ENCODE results near the gene FRMD4A. TPM values are rescaled to one million over a fixed set of nuclear protein-coding genes. Genes with fewer than 3 reads are reported as not detected.

FRMD4A gene
- total and polyA plus RNA-seq, 11 donors = 12.2 to 58.1 (median 28.1) TPM

DNA sequence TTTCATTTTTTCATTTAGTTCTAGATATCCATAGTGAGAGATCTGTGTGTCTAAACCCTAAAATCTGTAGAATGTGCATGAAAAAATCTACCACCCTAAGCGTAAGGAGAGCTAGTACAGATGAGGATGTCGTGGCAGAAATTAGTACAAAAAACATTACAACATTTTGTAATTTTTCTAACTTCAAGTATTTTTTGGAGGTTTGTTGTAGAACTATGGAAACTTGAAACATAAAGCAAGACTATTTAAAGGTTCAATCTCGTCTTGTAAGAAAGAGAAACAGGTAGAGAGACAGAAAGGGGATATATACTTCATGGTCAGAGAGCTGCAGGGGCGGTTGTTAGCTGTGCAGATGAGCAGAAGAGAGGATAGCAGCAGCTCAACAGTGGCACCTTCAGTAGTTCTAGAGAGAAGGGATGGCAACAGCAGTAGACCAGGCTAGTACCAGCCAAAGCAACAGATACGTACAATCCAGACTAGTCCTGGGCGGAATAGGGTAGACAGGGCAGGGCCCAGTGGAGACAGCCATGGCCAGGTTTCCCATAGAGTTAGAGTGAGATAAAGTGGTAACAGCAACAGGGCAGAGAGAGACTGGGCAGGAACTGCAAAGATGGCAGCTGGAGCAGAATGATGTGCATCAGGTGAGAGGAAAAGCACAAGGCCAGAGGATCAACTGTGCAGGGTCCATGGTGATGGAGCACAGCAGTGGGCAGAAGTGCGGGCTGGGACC is 145.2 kb downstream of the FRMD4A start:
- TF ChIP-seq CTCF (IDR thresholded peaks at IDR 0.05) = no peak
- TF ChIP-seq POLR2A (IDR thresholded peaks at IDR 0.05) = no peak
- WGBS, 4 donors = 48 to 61% (median 55%) methylated on average over 6 to 7 of the region's 7 CpGs
- Histone ChIP-seq H3K36me3 (no peaks in the 10 kb centered on the region), H3K4me1 (no peaks in the 10 kb centered on the region), H3K9me3 (no peaks in the 10 kb centered on the region), H3K27me3 (peaks cover 0 to 28% (median 3%) of the 10 kb centered on the region in 9 donors), H3K4me3 (no peak overlapping the region), H3K27ac (no peak overlapping the region)
- intact Hi-C loops (cut with DNase I) = no loop called here
- ATAC-seq (no peak), DNase-seq (no peak)

DNA sequence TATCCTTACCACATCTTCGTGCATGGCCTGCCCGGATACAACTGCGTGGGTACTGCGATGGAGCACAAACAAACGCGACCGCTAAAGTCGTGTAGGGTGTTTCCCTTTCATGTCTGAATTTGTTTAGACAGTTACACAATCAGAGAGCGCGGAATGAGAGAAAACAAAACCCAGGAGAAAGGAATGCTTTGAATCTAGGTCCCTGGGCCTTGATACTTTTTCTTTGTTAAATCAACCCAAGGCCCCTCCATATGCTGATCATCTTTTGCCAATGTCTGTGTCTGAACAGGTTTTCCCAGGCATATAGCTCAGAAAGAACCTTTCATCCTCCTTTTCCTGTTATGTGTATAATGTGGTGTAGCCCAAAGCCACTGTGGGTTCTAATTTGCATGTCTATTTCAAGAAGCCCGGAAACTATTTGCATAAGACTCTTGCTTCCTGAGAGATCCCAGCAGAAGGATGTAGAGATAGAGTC is 145.8 kb downstream of the FRMD4A start:
- ATAC-seq (no peak), DNase-seq (no peak)
- Histone ChIP-seq H3K36me3 (no peaks in the 10 kb centered on the region), H3K27me3 (peaks cover 0 to 34% (median 3%) of the 10 kb centered on the region in 9 donors), H3K27ac (no peak overlapping the region), H3K4me3 (no peak overlapping the region), H3K9me3 (no peaks in the 10 kb centered on the region), H3K4me1 (no peaks in the 10 kb centered on the region)
- intact Hi-C loops (cut with DNase I) = no loop called here
- WGBS, 4 donors = 78 to 87% (median 85%) methylated on average over 11 of the region's 11 CpGs
- TF ChIP-seq CTCF (IDR thresholded peaks at IDR 0.05) (no peak), POLR2A (IDR thresholded peaks at IDR 0.05) (no peak)

GRCh38 chr10:14182781-14183180 is 147.9 kb downstream of the FRMD4A start:
- no peak for TF ChIP-seq POLR2A (IDR thresholded peaks at IDR 0.05)
- no peak for TF ChIP-seq CTCF (IDR thresholded peaks at IDR 0.05)
- no peaks in the 10 kb centered on the region for H3K36me3 ChIP-seq
- H3K27me3 ChIP-seq = peaks cover 0 to 50% (median 5%) of the 10 kb centered on the region in 9 donors
- H3K4me1 ChIP-seq = no peaks in the 10 kb centered on the region
- no peaks in the 10 kb centered on the region for H3K9me3 ChIP-seq
- no peak overlapping the region for H3K27ac ChIP-seq
- no peak overlapping the region for H3K4me3 ChIP-seq
- intact Hi-C loops (cut with DNase I) = no loop called here
- WGBS, 4 donors = 57 to 66% (median 59%) methylated on average over 4 of the region's 4 CpGs
- ATAC-seq = no peak
- DNase-seq = no peak

DNA sequence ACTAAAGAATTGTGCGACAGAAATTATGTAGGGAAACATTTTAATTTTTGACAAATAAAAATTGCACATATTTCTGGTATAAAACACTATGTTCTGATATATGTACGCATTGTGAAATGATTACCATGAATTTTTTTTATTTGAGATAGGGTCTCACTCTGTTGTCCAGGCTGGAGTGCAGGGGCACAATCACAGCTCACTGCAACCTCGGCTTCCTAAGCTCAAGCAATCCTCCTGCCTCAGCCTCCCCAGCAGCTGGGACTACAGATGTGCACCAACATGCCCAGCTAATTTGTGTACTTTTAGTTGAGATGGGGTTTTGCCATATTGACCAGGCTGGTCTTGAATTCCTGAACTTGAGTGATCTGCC is 149.2 kb downstream of the FRMD4A start:
- H3K27ac ChIP-seq = no peak overlapping the region
- no peaks in the 10 kb centered on the region for H3K36me3 ChIP-seq
- intact Hi-C loops (cut with DNase I) = no loop called here
- no peak overlapping the region for H3K4me3 ChIP-seq
- DNase-seq (no peak), ATAC-seq (no peak)
- peaks cover 0 to 60% (median 16%) of the 10 kb centered on the region in 9 donors for H3K27me3 ChIP-seq
- no peaks in the 10 kb centered on the region for H3K4me1 ChIP-seq
- 69 to 76% (median 74%) methylated on average over 3 of the region's 3 CpGs for WGBS, 4 donors
- no peaks in the 10 kb centered on the region for H3K9me3 ChIP-seq
- TF ChIP-seq POLR2A (IDR thresholded peaks at IDR 0.05) (no peak), CTCF (IDR thresholded peaks at IDR 0.05) (no peak)

Measured in heart left ventricle (tissue), 16 donors.